ENCODE measurements around the gene DAP.
"Not testable (repeated sequence)": the region's sequence is repeated elsewhere in the genome, so short reads cannot be mapped to it uniquely, and the experiment has no call there.

The DAP gene

DNA sequence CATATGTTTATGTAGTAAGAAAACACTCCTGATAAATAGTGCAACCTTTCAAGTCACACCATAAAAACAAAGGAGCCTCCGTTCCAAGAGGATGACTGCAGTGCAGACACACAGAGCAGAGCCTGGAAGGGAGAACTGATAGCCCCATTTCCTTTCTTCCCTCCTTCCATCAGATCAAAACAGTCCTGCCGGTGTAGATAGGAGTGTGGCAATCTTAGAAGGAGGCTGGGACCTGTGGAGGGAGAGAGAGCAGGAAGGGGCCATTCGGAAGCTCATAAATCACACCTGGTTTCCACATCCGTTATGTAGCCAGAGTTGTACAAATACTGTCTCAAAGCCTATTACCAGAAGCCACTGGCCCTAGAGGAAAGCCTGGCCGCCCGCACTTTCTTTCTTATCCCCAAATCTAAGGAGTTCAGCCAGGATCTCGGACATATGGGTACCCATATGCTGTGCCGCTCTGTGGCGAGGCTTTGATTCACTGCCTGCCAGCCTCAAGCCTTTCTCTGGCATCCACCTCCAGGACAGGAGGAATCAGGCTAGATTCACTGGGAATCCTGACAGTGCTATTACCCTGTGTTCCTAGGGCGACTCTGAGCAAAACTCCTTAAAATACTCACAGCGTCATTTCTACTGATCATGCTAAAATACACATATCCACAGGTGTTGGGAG, 26.9 kb downstream of the DAP start:
- DNase-seq (ENCODE audit: low read depth), result no peak

DNA sequence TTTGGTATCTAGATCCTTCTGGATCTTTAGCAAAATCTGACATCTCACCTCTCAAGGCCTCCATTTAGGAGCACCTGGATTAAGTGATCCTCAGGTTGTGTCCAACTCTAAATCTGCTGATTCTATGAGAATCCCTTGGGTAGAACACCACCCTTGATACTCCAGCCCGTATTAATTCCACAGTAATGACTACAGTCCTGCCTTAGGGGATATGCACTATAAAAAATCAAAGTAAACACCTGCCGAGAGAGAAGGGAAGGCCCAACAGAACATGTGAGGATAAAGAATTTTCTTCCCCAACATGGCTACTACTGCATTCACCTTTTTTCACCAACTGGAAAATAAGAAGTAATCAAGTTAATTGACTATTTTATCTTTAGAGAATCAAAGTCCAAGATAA, 27.6 kb downstream of the DAP start:
- DNase-seq (ENCODE audit: low read depth), result no peak

GRCh38 chr5:10731913-10732312, 29.1 kb downstream of the DAP start:
- no peak for DNase-seq (ENCODE audit: low read depth)

GRCh38 chr5:10730043-10730351, 31.0 kb downstream of the DAP start:
- DNase-seq (ENCODE audit: low read depth), result no peak

- DNase-seq (ENCODE audit: low read depth), result no peak
Observed at GRCh38 chr5:10729320-10730042, 31.6 kb downstream of the DAP start.

DNA sequence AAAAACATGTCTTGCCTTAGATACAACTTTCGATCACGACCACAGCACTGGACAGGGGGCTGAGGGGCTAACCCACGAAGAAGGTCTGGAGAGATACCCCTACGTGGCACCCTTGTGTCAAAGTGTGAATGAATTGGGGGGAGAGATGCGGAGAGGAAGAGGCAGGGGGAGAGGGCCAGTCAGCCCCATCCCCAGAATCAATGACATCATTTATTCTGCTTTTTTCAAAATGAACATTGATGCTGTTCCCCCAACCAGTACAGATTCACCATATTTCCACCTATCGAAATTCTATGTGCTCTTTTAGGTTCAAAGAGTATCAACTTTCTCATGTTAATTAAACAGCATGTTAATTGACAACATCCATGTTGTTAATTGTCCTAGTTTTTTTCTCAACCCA, 32.4 kb downstream of the DAP start:
- DNase-seq (ENCODE audit: low read depth), result no peak

DNA sequence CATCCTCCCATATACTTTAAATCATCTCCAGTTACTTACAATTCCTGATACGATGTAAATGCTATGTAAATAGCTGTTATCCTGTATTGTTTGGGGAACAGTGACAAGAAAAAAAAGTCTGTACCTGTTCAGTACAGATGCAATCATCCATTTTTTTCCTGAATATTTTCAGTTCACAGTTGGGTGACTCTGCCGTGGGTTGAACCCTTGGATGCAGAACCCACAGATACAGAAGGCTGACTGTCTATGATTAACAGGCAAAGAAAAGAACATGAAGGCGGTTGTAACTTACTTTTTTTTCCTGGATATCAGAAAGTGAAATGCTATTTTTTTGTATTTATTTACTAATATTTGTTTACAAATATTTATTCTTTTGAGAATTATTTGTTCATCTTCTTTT, 33.2 kb downstream of the DAP start:
- no peak for DNase-seq (ENCODE audit: low read depth)

- no peak for DNase-seq (ENCODE audit: low read depth)
Observed at GRCh38 chr5:10726913-10727517, 34.0 kb downstream of the DAP start.

- DNase-seq (ENCODE audit: low read depth), result no peak
Observed at GRCh38 chr5:10726179-10726912, 34.7 kb downstream of the DAP start.

GRCh38 chr5:10725636-10726035, 35.4 kb downstream of the DAP start:
- no peak for DNase-seq (ENCODE audit: low read depth)

GRCh38 chr5:10724781-10725507, 36.1 kb downstream of the DAP start:
- DNase-seq (ENCODE audit: low read depth), result no peak

DNA sequence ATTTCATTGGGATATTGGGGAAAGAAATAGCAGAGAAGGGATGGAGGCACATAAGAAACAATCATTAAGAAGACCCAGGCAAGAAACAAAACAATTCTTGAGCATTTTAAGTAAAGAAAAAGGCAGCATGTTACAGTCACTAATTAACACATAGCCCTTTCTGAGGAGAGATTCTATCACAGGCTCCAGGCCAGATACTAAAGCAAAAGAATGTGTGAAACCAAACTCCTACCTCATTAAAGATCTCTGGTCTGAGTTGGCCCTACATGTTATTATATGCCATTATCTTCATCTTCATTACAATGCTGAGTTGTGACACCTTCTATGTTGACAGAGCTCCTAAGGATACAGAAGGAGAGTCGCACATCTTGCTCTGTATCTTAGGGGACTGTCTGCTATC, 37.5 kb downstream of the DAP start:
- no peak for DNase-seq (ENCODE audit: low read depth)

- not testable (repeated sequence) for DNase-seq (ENCODE audit: low read depth)
Observed at GRCh38 chr5:10720766-10721165, 40.3 kb downstream of the DAP start.

- no peak for DNase-seq (ENCODE audit: low read depth)
Observed at GRCh38 chr5:10719965-10720364, 41.1 kb downstream of the DAP start.

GRCh38 chr5:10718617-10719016, 42.4 kb downstream of the DAP start:
- DNase-seq (ENCODE audit: low read depth), result not testable (repeated sequence)

- not testable (repeated sequence) for DNase-seq (ENCODE audit: low read depth)
Observed at GRCh38 chr5:10716825-10717224, 44.2 kb downstream of the DAP start.

GRCh38 chr5:10715605-10716290, 45.3 kb downstream of the DAP start:
- DNase-seq (ENCODE audit: low read depth), result no peak

DNA sequence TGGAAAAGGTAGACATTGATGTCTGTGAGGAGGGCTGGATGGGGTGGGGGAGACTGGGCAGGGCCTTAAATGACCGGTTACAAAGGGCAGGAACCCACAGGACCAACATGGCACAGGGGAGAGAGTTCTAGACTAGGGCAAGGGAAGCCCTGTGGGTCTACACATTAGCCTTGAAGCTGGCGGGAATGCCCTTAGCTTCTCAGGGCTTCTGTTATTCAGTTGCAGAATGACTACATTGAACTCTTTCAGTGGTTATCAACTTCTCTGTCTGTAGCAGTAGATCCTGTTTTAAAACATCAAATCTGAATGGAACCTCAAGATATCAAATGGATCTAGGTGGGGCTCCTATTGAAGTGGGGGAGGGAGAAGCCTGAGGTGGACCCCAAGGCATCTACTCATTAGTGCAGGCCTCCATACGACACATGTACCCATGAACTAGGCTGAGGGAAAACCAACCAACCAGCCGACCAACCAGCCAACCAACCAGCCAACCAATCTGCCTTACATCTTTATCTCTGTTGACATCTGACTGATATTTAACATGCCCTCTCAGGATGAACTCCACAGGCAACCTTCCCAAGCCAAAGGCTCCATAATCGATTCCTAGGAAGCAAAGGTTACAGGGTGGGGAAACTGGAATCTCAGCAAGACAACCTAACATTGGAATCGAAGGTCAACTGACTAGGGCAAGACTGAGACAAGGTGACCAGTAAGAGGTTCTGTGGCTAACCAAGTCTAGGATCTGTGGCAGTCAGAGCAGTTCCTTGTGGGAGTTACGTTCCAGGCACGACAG, 48.3 kb downstream of the DAP start:
- DNase-seq (ENCODE audit: low read depth), result no peak

GRCh38 chr5:10711562-10711961, 49.5 kb downstream of the DAP start:
- DNase-seq (ENCODE audit: low read depth), result no peak

- DNase-seq (ENCODE audit: low read depth), result no peak
Observed at GRCh38 chr5:10710513-10711128, 50.4 kb downstream of the DAP start.

Data from stimulated activated CD8-positive, alpha-beta memory T cell treated with anti-CD3 and anti-CD28 coated beads, Interleukin-15, amount 100 ng/mL, for 1 hour (primary cell).